IPS-18c (cell line): Measurements from ENCODE around the gene SORCS3.

ENCODE experiments used
- H3K4me3 ChIP-seq: 2 replicates; pipeline ENCODE4 v1.7.0; 2013; ENCODE audit warnings: low read depth, mild to moderate bottlenecking, low read length, moderate library complexity; ENCODE audit not compliant: insufficient read depth
- H3K9me3 ChIP-seq: one replicate; pipeline ENCODE4 v1.6.1; 2013; ENCODE audit warnings: mild to moderate bottlenecking, low read length, moderate library complexity; ENCODE audit not compliant: control insufficient read depth, insufficient read depth

SORCS3 gene

DNA sequence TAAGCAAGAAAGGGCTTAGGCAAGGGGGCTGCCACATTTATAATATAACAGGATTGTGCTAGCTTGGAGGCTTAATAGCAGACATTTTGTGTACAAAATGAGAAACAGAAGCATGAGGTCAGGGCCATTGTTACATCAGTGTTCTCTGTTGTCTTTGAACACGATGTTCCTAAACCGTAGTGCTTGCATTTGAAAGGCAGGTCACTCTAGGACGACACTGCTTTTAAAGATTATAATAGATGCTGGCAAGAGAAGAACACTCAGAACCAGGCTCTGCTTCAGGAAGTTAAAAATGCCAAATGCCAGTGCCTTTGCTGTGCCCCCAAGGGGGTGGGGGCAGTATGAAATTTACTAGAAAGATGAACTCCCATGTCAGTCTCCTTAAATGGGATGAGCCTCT is 91.1 kb downstream of the SORCS3 start:
- H3K4me3 ChIP-seq = no peak overlapping the region
- H3K9me3 ChIP-seq = no peaks in the 10 kb centered on the region

DNA sequence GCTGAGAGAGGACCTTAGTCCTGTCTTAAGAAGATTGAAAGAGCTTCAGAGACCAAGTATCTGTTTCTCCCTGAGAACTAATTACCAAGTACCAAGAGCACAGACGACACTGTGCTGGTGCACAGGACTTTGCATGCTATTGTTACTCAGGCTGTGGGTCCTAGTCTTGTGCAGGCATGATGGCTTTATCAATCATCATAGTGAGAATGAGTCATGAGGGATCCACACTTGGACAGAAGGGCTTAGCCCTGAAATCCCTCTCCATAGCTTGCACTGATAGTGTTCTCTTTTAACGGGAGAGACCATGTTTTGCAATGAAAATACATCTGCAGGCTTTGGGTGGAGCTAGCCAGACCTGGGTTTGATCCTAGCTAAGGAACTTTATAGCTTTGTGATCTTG is 93.3 kb downstream of the SORCS3 start:
- Histone ChIP-seq H3K9me3 (no peaks in the 10 kb centered on the region), H3K4me3 (no peak overlapping the region)

DNA sequence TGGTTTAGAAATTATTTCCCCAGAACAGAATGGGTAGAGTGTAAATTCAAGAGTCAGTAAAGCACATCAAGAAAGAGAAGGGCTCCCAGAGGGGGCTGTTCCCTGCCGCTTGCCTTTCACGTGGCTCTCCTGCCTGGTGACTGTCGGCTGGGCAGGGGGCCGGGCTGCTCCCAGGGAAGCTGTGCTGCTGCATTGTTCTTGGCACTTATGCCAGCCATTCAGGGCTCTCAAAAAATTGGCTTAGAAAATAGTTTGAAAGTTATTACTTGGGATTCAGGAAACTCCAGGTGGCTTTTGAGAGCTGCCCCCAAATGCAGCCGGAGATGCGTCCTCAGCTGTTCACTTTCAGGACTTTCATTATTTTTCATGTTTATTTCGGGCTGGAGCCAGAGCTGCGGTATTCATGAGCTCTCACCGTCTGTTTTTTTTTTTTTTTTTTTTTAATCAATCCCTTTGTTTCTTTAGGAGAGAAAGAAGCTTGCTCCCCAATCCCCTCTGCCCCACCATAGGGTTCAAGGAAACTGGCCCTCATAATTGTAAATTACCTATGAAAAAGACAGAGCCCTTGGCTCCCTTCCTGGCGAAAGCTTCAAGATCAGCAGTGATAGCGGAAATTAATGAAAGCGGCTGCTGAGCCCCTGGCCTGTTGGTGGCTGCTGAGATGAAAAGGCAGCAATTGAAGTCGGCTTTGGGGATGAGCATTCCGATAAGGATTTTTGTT is 94.1 kb downstream of the SORCS3 start:
- no peaks in the 10 kb centered on the region for H3K9me3 ChIP-seq
- no peak overlapping the region for H3K4me3 ChIP-seq

DNA sequence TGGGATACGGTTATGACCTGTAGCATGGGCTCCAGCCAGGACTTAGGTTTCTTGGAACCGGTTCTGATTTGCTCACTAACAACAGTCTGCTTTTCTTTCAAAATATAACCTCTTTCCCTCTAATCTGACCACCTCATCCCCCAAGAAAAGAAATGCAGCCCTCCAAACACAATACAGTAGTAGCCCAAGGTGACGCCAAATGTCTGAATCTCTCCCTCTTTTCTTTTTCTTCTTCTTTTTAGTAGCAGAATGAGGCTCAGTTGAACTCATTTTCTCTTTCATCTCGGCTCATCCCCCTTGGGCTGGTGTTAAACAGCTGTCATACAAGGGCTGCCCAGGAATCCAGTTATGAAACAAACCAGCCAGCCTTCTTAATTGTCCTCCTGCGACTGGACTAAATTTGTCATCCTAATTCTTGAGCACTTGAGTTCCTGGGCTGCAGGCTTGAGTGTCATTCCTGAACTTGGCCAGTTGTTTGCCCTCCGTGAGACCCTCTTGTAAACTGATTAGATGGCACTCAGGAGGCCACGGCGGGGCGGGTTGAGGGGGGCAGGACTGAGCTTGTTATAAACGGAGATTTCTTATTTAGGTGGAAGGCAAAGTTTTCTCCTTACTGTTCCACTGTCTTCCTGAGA is 94.8 kb downstream of the SORCS3 start:
- no peak overlapping the region for H3K4me3 ChIP-seq
- H3K9me3 ChIP-seq = no peaks in the 10 kb centered on the region

GRCh38 chr10:104741127-104741526 is 100.0 kb downstream of the SORCS3 start:
- no peaks in the 10 kb centered on the region for H3K9me3 ChIP-seq
- H3K4me3 ChIP-seq = no peak overlapping the region

GRCh38 chr10:104744052-104744451 is 103.0 kb downstream of the SORCS3 start:
- H3K9me3 ChIP-seq = no peaks in the 10 kb centered on the region

DNA sequence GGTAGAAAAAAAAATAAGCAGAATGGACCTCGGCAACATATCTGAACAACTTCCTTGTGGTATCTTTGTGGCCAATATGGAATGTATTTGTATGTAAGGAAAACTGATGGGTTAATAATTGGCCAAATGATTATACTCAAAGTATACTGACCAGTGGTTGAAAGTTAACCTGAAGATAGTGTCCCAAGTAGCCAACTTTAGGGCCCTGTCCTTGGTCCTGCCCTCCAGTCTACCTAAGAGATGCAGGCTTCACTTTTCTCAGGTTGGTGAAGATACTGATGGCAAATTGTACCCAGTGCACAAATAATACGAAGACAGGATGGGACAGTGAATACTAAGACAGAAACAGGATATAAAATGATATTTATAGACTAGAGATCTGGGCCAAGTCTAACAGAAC is 109.2 kb downstream of the SORCS3 start:
- Histone ChIP-seq H3K4me3 (no peak overlapping the region), H3K9me3 (no peaks in the 10 kb centered on the region)

More at GRCh38 chr10:104744052-104744451, 103.0 kb downstream of the SORCS3 start:
- no peak overlapping the region for H3K4me3 ChIP-seq

- Histone ChIP-seq H3K4me3 (no peak overlapping the region), H3K9me3 (no peaks in the 10 kb centered on the region)
These were observed 121.7 kb downstream of the SORCS3 start for GRCh38 chr10:104762793-104763192.

- H3K9me3 ChIP-seq = no peaks in the 10 kb centered on the region
- H3K4me3 ChIP-seq = no peak overlapping the region
These were observed 125.3 kb downstream of the SORCS3 start for GRCh38 chr10:104766341-104766740.

DNA sequence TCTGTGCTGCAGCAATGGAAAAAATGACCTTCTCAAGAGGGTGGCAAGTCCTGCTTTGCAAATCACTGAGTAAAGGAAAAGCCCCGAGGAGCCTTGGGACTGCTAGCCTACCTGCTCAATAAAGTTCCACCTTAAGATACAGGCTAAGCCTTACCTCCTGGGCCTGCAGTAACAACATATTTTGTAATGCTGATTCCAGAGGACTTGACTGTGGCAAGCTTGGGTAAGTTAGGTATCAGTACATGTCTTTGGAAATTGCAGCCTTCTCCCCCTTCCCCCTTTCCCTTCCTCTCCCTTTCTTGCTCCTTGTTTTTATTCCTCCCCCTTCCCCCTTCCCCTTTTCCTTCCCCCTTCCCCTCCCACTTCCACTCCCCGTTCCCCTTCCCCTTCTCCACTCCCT is 126.2 kb downstream of the SORCS3 start:
- Histone ChIP-seq H3K4me3 (no peak overlapping the region), H3K9me3 (no peaks in the 10 kb centered on the region)

DNA sequence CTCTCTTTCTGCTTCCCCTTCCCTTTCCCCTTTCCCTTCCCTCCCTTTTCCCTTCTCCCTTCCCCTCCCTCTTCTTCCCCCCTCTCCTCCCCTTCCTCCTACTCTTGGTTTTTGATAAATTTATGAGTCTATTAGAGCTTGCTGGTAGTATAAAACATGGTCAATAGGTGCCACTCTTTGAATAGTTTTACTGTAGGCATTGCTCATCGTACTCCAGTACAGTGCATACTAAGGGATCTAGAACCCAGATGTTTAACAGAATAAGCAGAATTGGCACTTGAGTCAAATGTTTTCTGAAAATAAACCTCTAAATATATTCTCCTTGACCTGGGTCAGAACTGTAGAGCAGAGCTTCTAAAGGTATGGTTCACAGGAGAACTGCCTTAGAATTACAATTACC is 126.7 kb downstream of the SORCS3 start:
- no peaks in the 10 kb centered on the region for H3K9me3 ChIP-seq
- no peak overlapping the region for H3K4me3 ChIP-seq

GRCh38 chr10:104773105-104773504 is 132.0 kb downstream of the SORCS3 start:
- Histone ChIP-seq H3K4me3 (no peak overlapping the region), H3K9me3 (no peaks in the 10 kb centered on the region)

- H3K4me3 ChIP-seq = no peak overlapping the region
- no peaks in the 10 kb centered on the region for H3K9me3 ChIP-seq
These were observed 133.1 kb downstream of the SORCS3 start for GRCh38 chr10:104774234-104774633.

DNA sequence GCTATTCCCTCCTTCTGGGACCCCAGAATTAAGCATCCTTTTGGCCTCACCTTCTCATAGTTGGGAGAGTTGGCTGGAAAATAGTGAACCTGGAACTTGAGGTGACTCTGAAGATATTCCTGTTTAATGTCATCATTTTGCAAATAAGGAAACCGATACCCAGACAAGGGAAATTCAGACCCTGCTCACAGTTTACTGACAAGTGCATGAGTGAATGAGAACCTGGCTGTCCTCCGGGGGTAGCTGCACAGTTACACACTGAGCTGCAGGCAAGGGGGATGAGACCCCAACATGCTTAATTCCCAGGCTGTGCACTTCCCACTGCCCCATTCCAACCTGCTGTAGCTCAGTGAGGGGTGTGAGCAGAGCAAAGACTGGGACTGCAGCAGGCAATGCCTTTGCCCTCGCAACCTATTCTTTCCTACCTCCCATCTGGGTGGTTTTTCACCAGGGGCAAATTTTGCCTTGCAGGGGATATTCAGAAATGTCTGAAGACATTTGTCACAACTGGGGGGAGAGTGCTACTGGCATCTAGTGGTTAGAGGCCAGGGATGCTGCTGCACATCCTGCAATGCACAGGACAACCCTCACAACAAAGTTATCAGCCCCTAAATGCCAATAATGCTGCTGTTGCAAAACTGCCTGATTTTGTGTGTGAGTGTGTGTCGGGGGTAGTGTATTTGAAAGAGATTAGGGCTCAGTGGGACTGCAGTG is 136.2 kb downstream of the SORCS3 start:
- Histone ChIP-seq H3K4me3 (no peak overlapping the region), H3K9me3 (no peaks in the 10 kb centered on the region)

DNA sequence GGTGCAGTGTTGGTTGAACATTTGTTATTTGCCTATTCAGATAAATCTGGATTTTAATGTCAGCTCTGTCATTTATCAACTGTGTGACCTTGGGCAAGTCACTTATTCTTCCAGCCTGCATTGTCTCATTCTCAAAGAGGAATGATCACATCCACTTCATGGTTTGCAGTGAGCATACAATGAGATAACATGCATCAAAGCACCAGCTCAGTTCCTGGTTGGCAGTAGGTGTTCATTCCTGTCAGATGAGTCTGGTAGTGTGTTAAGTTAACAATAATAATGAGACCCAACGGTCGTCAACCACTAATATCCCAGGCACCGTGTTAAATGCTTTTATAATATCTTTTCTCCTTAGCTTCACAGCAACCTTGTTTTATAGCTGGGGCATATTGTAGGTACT is 137.3 kb downstream of the SORCS3 start:
- Histone ChIP-seq H3K9me3 (no peaks in the 10 kb centered on the region), H3K4me3 (no peak overlapping the region)

- Histone ChIP-seq H3K9me3 (no peaks in the 10 kb centered on the region), H3K4me3 (no peak overlapping the region)
These were observed 138.6 kb downstream of the SORCS3 start for GRCh38 chr10:104779701-104780100.

DNA sequence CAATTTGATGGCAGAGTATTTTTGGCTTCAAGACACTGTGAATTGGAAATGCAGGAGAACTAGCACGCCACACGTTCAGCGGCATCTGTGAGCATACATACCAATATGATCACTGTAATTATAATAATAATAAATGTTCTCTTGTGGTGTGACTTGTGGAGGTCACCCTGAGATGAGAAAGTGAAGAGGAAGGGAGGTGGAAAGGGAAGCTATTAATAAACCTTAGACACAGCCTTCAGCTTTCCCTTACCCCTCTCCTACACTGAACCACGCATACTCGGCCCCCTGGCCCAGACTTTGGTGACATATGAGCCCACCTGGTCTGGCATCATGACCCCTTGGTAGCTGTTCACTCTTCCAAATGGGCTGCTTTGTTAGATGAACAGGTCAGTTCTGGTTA is 139.1 kb downstream of the SORCS3 start:
- H3K9me3 ChIP-seq = no peaks in the 10 kb centered on the region
- no peak overlapping the region for H3K4me3 ChIP-seq

GRCh38 chr10:104780946-104781595 is 140.0 kb downstream of the SORCS3 start:
- Histone ChIP-seq H3K9me3 (no peaks in the 10 kb centered on the region), H3K4me3 (no peak overlapping the region)
